Left lobe of liver (tissue), 2 donors: ENCODE results near the gene AP2A2. TPM values are rescaled to one million over a fixed set of nuclear protein-coding genes. Genes with fewer than 3 reads are reported as not detected.

Experiments used
- ATAC-seq: fragments of 200-7000 bp; cut with Tn5 transposase; one replicate; pipeline ENCODE4 v1.9.1; 2020; ENCODE audit warnings: mild to moderate bottlenecking, moderate library complexity
- DNase-seq: peaks from one replicate; pipeline ENCODE4 v3.0.0-alpha.2; 2020; ENCODE audit warnings: low spot score
- total RNA-seq: library from RNA; stranded (reverse); gene quantifications from one replicate; pipeline ENCODE4 v1.2.1, GENCODE V29; 2021
- donor health status: DM: no; HTN: no; CAD: no; lungs with moderate emphysema.
- donor health status: DM: no; HTN: yes; CAD: no.

Gene AP2A2
- total RNA-seq, 1 donor from 2014 or later, result 53.7 TPM

GRCh38 chr11:1038361-1038760 is 112.7 kb downstream of the AP2A2 start:
- no peak for ATAC-seq
- DNase-seq, result no peak

GRCh38 chr11:1038921-1039320 is 113.3 kb downstream of the AP2A2 start:
- ATAC-seq (no peak), DNase-seq (no peak)

- ATAC-seq (peak; percentile 8), DNase-seq (no peak)
These were observed 114.1 kb downstream of the AP2A2 start for GRCh38 chr11:1039481-1040427.

GRCh38 chr11:1040428-1041148 is 114.9 kb downstream of the AP2A2 start:
- DNase-seq, result no peak
- no peak for ATAC-seq

DNA sequence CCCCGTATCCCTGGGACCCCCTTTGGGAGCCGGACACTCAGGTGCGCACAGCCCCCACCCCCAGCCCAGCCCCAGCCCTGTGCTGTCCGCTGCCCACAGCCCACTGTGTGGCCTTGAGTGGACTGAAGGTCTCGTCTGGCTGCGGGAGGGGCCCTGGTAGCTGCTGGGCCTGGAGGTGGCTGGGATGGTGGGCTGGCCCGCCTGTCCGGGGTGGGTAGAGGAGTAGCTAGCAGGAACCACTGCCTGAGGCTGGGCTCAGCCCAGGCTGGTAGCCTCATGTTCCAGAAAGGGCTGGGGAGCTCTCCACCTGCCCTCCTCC is 115.4 kb downstream of the AP2A2 start:
- DNase-seq (no peak), ATAC-seq (no peak)

DNA sequence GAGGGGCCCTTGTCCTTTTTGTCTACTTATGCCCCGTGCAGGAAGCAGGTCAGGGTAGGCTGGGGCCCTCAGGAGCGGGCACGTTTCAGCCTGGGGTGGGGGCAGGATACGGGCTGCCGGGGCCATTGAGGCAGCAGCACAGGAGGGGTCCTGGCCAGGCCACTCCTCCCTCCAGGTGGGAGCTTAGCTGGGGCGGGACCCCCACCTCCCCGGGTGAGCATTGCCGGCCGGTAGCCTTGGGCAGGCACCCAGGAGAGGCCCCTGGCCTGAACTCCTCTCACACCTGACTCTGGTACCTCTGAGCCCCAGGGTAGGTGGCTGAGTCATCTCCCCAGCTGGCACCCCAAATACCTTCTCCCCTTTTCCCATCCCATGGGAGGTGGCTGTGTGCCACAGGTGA is 115.8 kb downstream of the AP2A2 start:
- no peak for ATAC-seq
- no peak for DNase-seq

DNA sequence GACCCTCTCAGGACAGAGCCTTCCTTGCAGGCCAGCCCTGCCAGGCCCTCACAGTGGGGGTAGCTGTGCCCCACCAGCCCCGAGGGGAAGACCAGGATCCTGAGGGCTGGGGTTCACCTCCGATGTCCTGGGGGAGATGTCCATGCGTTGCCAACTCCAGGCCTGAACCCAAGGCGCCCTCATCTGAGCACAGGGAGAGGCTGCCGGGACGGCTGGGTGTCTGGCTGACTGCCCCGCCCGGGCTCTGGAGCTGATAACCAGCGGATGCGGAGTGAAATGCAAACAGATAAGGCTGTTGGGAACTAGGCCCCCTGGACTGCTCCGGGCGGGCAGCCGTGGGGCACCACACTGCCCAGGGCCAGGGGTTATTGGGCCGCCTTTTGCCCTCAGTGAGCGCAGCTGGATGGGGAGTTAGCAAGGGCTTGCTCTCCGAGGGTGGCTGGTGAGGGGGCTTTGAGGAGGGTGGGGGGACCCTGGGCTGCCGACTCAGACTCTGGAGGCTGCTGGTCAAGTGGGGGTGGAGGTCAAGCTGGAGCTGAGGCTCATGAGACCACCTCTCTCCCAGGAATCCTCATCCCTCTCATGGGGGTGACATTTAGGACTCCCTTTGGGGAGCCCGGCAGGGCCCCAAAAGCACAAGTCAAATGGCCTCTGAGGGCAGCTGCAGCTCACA is 116.4 kb downstream of the AP2A2 start:
- no peak for DNase-seq
- peak; percentile 65 for ATAC-seq

GRCh38 chr11:1042626-1043562 is 117.2 kb downstream of the AP2A2 start:
- no peak for ATAC-seq
- DNase-seq, result no peak

DNA sequence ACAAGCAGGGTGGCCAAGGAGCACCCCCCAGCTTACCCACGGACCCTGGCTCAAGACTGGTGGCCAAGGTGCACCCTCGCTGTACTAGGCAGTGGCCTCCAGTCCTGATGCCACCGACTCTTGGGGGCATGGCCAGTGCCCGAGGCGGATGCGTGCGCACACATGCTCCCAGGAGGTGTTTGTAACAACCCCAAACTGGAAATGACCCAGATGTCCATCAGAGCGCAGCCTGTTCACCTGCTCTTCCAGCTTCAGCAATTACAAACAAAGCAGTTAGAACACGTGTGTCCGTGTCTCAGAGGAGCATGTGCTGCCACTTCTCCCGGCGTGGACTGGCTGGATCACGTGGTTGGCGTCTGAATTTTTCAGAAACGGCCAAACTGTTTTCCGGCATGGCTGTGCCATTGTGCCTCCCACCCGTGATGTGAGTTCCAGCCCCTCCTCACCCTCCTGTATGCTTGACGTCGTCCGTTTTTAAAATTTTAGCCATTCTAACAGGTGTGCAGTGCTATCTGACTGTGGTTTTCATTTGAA is 118.0 kb downstream of the AP2A2 start:
- DNase-seq (no peak), ATAC-seq (no peak)

DNA sequence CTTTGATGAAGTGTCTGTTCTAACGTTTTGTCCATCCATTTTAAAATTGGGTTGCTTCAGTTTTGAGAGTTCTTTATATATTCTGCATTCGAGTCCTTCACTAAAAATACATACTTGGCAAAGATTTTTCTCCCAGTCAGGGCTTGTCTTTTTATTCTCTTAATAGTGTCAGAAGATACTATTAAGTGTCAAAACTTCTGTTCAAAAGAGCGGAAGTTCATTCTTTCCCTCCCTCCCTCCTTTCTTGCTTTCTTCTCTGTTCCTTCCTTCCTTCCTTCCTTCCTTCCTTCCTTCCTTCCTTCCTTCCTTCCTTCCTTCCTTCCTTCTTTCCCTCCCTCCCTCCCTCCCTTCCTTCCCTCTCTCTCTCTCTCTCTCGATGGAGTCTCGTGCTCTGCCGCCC is 118.5 kb downstream of the AP2A2 start:
- DNase-seq, result no peak
- ATAC-seq, result no peak

GRCh38 chr11:1047595-1048156 is 122.0 kb downstream of the AP2A2 start:
- no peak for DNase-seq
- no peak for ATAC-seq

- DNase-seq, result no peak
- no peak for ATAC-seq
These were observed 122.9 kb downstream of the AP2A2 start for GRCh38 chr11:1048375-1049070.

GRCh38 chr11:1049071-1049405 is 123.4 kb downstream of the AP2A2 start:
- no peak for ATAC-seq
- no peak for DNase-seq

GRCh38 chr11:1049431-1049891 is 123.8 kb downstream of the AP2A2 start:
- no peak for ATAC-seq
- DNase-seq, result no peak

DNA sequence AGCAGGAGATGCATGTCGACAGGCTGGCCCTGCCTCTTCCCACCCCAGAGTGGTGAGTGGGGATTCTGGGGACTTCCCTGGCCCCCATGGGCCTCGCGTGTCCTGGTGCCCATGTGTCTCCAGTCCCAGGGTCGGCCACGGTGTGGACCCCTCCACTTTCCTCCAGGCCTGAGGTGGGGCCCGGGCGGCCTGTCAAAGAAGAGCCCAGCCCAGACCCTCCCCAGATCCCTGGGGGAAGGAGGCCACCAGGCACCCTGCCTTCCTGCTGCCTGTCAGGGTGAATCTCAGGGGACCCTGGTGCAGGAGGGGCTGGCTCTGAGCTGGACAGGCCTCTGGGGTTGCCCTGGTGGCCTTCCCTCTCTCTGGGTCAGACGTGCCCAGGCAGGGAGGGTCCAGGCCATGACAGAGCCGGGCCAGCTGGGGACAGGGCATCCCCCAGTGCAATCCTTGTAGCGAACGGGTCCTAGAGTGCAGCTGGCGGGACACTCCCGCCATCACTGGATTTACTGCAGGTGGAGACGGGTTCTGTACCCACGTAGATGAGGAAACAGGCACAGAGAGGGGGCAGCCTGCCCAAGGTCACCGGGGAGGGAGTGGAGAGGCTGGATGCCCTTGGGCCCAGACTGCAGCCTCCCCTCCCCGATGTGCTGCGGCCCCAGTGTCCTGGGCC is 124.4 kb downstream of the AP2A2 start:
- no peak for ATAC-seq
- no peak for DNase-seq

- peak; percentile 82 for DNase-seq
- ATAC-seq, result peak; percentile 98
These were observed 125.1 kb downstream of the AP2A2 start for GRCh38 chr11:1050581-1051355.

DNA sequence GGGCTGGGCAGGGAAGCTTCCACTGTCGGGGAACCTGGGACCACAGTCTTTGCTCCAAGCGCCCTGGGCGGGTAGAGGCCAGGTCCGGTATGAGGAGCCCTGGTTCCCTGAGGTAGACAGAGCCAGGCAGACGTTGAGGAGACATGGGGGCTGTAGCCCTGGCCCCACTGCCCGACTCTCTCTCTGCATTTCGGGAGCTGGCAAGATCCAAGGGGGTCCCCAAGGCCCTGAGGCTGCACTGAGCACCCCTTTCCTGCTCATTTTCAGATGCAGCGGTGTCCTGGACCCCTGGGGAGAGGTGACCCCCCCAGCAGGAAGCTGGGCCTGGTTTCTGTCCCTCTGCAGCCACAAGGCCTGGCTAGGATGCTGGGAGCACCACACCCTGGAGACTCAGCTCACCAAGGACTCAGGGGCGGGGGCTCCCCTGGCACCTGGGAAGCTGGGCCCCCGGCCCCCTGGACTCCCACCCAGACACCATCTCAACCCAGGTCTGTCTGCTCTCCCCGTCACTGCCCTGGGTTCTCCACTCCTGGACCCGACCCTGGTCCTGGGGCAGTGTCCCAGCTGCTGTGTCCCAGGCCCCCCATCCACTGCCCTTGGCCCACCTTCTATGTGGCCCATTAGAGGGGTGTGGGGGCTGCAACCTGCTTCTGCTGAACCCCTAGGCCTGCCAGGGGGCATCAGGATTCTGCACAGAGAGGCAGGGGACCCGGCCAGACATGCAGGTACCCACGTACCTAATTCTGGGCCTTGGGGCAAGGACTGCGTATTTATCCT is 125.9 kb downstream of the AP2A2 start:
- ATAC-seq (no peak), DNase-seq (no peak)
